ENCODE measurements around the gene SGMS1. TPM values are rescaled to one million over a fixed set of nuclear protein-coding genes. Genes with fewer than 3 reads are reported as not detected.
"Not testable (repeated sequence)": the region's sequence is repeated elsewhere in the genome, so short reads cannot be mapped to it uniquely, and the experiment has no call there.

The SGMS1 gene
- polyA plus RNA-seq, 1 of the 3 experiments (the other 2 are of a cell fraction): 6.3 TPM

- TF ChIP-seq EP300 (IDR thresholded peaks at IDR 0.05; ENCODE audit: borderline replicate concordance in 1 of 2, low read depth in 1 of 2, low read length in 1 of 2) (no peak), IRF3 (IDR thresholded peaks at IDR 0.05; ENCODE audit: low read depth, low read length) (no peak), ZBTB33 (IDR thresholded peaks at IDR 0.05; ENCODE audit: borderline replicate concordance, low read depth) (no peak), NRF1 (IDR thresholded peaks at IDR 0.05; ENCODE audit: low read depth, low read length) (no peak), RCOR1 (IDR thresholded peaks at IDR 0.05; ENCODE audit: low read length) (no peak)
Measured at GRCh38 chr10:50271564-50272250, 352.0 kb downstream of the SGMS1 start (continued).

- H3K9me3 ChIP-seq; H3K4me3 ChIP-seq (ENCODE audit: low read depth in 2 of 2, low read length in 1 of 2); H3K9me2 ChIP-seq; H3K79me2 ChIP-seq (ENCODE audit: insufficient read depth); H3K9ac ChIP-seq; H3K27me3 ChIP-seq (ENCODE audit: insufficient read depth); H3K4me1 ChIP-seq (ENCODE audit: control insufficient read depth in 1 of 2, insufficient read depth in 2 of 2, low read depth in 1 of 2, low read length in 1 of 2); H2AFZ ChIP-seq (ENCODE audit: low read depth); DNase-seq; H4K20me1 ChIP-seq (ENCODE audit: insufficient read depth); H3F3A ChIP-seq (replicated peaks; ENCODE audit: insufficient read depth); CTCF ChIA-PET; H3K36me3 ChIP-seq (replicated peaks in 1 of 2; ENCODE audit: control insufficient read depth in 1 of 2, insufficient read depth in 2 of 2, low read length in 1 of 2); POLR2A ChIA-PET; H3K4me2 ChIP-seq; H3K27ac ChIP-seq (ENCODE audit: low read depth in 2 of 2, low read length in 1 of 2): not testable (repeated sequence)
- WGBS (ENCODE audit: low lambda C conversion rate): 27% methylated on average over 3 of the region's 3 CpGs
Measured at GRCh38 chr10:50267877-50268276, 355.9 kb downstream of the SGMS1 start.

GRCh38 chr10:50262625-50263024 lies 361.1 kb downstream of the SGMS1 start:
- H3K27ac ChIP-seq (ENCODE audit: low read depth in 2 of 2, low read length in 1 of 2); POLR2A ChIA-PET; H4K20me1 ChIP-seq (ENCODE audit: insufficient read depth); H3K4me1 ChIP-seq (ENCODE audit: control insufficient read depth in 1 of 2, insufficient read depth in 2 of 2, low read depth in 1 of 2, low read length in 1 of 2); H3K4me2 ChIP-seq; H3K4me3 ChIP-seq (ENCODE audit: low read depth in 2 of 2, low read length in 1 of 2); H3K9ac ChIP-seq; H3K79me2 ChIP-seq (ENCODE audit: insufficient read depth); DNase-seq; H2AFZ ChIP-seq (ENCODE audit: low read depth); H3K9me2 ChIP-seq; H3F3A ChIP-seq (replicated peaks; ENCODE audit: insufficient read depth); H3K9me3 ChIP-seq; H3K36me3 ChIP-seq (replicated peaks in 1 of 2; ENCODE audit: control insufficient read depth in 1 of 2, insufficient read depth in 2 of 2, low read length in 1 of 2); H3K27me3 ChIP-seq (ENCODE audit: insufficient read depth): not testable (repeated sequence)
- CTCF ChIA-PET: interaction anchor here (1.2 to 2.9 kb wide), 2 partner anchors 12 to 23 kb away, joined by 3 to 11 read pairs; no protein-coding TSS in a partner anchor
- WGBS (ENCODE audit: low lambda C conversion rate): 12% methylated on average over 6 of the region's 10 CpGs
